Spleen (tissue), 11 donors: ENCODE results near the gene NECTIN1. TPM values are rescaled to one million over a fixed set of nuclear protein-coding genes. Genes with fewer than 3 reads are reported as not detected.

Experiments
- DNase-seq: peaks from one replicate; pipeline ENCODE4 v3.0.0-alpha.2; 2020
- H3K27ac ChIP-seq, 8 donors: fragments of 200-600 bp; sonication (generic) in 7 of 8; 1 replicate in 4 of 8; 2 replicates in 4 of 8; pipeline versions ENCODE4 v1.5.0 to v1.8.0; 2016 to 2021; ENCODE audit warnings: inconsistent platforms in 4 of 8, mild to moderate bottlenecking in 4 of 8, moderate library complexity in 1 of 8
- H3K27me3 ChIP-seq, 7 donors: fragments of 200-600 bp; sonication (generic) in 6 of 7; replicated peaks in 1 of 7; 1 replicate in 4 of 7; 2 replicates in 3 of 7; pipeline versions ENCODE4 v1.5.0 to v1.8.0; 2016 to 2021; ENCODE audit warnings: inconsistent platforms in 3 of 7, mild to moderate bottlenecking in 1 of 7
- H3K36me3 ChIP-seq, 6 donors: fragments of 200-600 bp; sonication (generic) in 5 of 6; 1 replicate in 4 of 6; 2 replicates in 2 of 6; pipeline versions ENCODE4 v1.5.0 to v1.8.0; 2016 to 2021; ENCODE audit warnings: inconsistent platforms in 2 of 6
- H3K4me1 ChIP-seq, 6 donors: fragments of 200-600 bp; sonication (generic) in 5 of 6; 1 replicate in 3 of 6; 2 replicates in 3 of 6; pipeline versions ENCODE4 v1.5.0 to v1.8.0; 2016 to 2021; ENCODE audit warnings: inconsistent platforms in 3 of 6
- H3K4me3 ChIP-seq, 8 donors: fragments of 200-600 bp; sonication (generic) in 7 of 8; 1 replicate in 4 of 8; 2 replicates in 4 of 8; pipeline versions ENCODE4 v1.5.0 to v1.8.0; 2016 to 2021; ENCODE audit warnings: inconsistent platforms in 4 of 8, mild to moderate bottlenecking in 4 of 8, moderate library complexity in 2 of 8
- H3K9me3 ChIP-seq, 8 donors: fragments of 200-600 bp; sonication (generic) in 7 of 8; 1 replicate in 4 of 8; 2 replicates in 4 of 8; pipeline versions ENCODE4 v1.5.0 to v1.8.0; 2016 to 2021; ENCODE audit warnings: inconsistent platforms in 4 of 8
- CTCF ChIP-seq, 11 experiments: fragments of 200-600 bp in 7 of 11; fragments of 450-650 bp in 4 of 11; sonication (generic) in 4 of 11; IDR thresholded peaks in 8 of 11; conservative IDR thresholded peaks in 3 of 11; 1 replicate in 7 of 11; 2 replicates in 4 of 11; pipeline versions ENCODE4 v1.4.0 to v1.8.0; 2016 to 2021; ENCODE audit warnings: antibody characterized with exemption in 11 of 11, inconsistent platforms in 4 of 11, mild to moderate bottlenecking in 1 of 11
- POLR2A ChIP-seq, 3 donors: fragments of 450-650 bp; IDR thresholded peaks; one replicate each; pipeline ENCODE4 v1.5.1; 2017; ENCODE audit warnings: antibody characterized with exemption in 3 of 3, mild to moderate bottlenecking in 1 of 3
- POLR2AphosphoS5 ChIP-seq, 3 donors: sonication (generic); formaldehyde crosslinking; IDR thresholded peaks; one replicate each; pipeline ENCODE4 v1.5.1; 2017; ENCODE audit warnings: antibody characterized with exemption in 3 of 3
- WGBS, 5 donors: extraction: QIAGEN DNeasy Blood & Tissue Kit in 3 of 5; methylation state at CpG; one replicate each; pipeline versions ENCODE4 v1.1.5 to v1.1.7; 2013 to 2018; 5-methylcytosine and 5-hydroxymethylcytosine counted together
- intact Hi-C: fragments of 100-400 bp; cut with DNase I; formaldehyde crosslinking; loops from one replicate; pipeline ENCODE4 v1.15.0; 2023; ENCODE audit warnings: low total_unique reads
- polyA plus RNA-seq, 3 donors: library from polyadenylated mRNA; stranded (reverse); fragments of 200-250 nt; gene quantifications; one replicate each; pipeline ENCODE4 v1.2.1, GENCODE V29; 2013
- total RNA-seq, 7 donors: library from RNA; depleted of rRNA in 3 of 7; stranded (reverse); fragments of >200 nt in 3 of 7; fragmentation: NEBNext Ultra II Directional in 4 of 7; extraction: Animal tissue kit (Norgen Biotek cat#: 25700) in 4 of 7; gene quantifications; one replicate each; pipeline versions ENCODE4 v1.1.0 to v1.2.1, GENCODE V29; 2016 to 2021
- donor health status: healthy with polysubstance abuse.
- donor health status: DM: no; HTN: no; CAD: no; lungs with moderate emphysema.
- donor health status: DM: no; HTN: no; CAD: no.
- donor health status: Bipolar disorder and iron deficiency.
- donor health status: healthy.
- donor health status: DM: no; HTN: no; CAD: no.
- donor health status: DM: yes; HTN: yes; CAD: no.

NECTIN1 gene
- total and polyA plus RNA-seq, 10 donors: 0.67 to 16.2 (median 5.8) TPM

GRCh38 chr11:119709638-119710346, 19.2 kb downstream of the NECTIN1 start:
- TF ChIP-seq POLR2AphosphoS5 (IDR thresholded peaks at IDR 0.05) (peak in 1 of 3 donors; percentile 15), POLR2A (IDR thresholded peaks at IDR 0.05) (no peak)
- Histone ChIP-seq H3K4me3 (no peak overlapping the region), H3K27ac (peak overlapping the region in 4 of 8 donors; percentile 40 to 51 (median 47)), H3K27me3 (peaks cover 0 to 13% (median 0%) of the 10 kb centered on the region in 7 donors), H3K36me3 (no peaks in the 10 kb centered on the region), H3K9me3 (no peaks in the 10 kb centered on the region), H3K4me1 (peaks cover 0 to 51% (median 18%) of the 10 kb centered on the region in 6 donors)
- WGBS, 5 donors: 46 to 57% (median 51%) methylated on average over 22 of the region's 22 CpGs
- peak; percentile 65 for DNase-seq
- intact Hi-C loops: no loop called here

GRCh38 chr11:119709171-119709570, 19.8 kb downstream of the NECTIN1 start:
- no peak for TF ChIP-seq POLR2A (IDR thresholded peaks at IDR 0.05)
- TF ChIP-seq POLR2AphosphoS5 (IDR thresholded peaks at IDR 0.05): no peak
- TF ChIP-seq CTCF (IDR thresholded peaks at IDR 0.05 in 8 of 11, conservative IDR thresholded peaks at IDR 0.05 in 3 of 11): no peak
- intact Hi-C loops: no loop called here
- Histone ChIP-seq H3K27ac (peak overlapping the region in 5 of 8 donors; percentile 13 to 51 (median 44)), H3K4me3 (no peak overlapping the region), H3K4me1 (peaks cover 0 to 49% (median 18%) of the 10 kb centered on the region in 6 donors), H3K36me3 (no peaks in the 10 kb centered on the region), H3K9me3 (no peaks in the 10 kb centered on the region), H3K27me3 (peaks cover 0 to 13% (median 0%) of the 10 kb centered on the region in 7 donors)
- DNase-seq: no peak
- 45 to 55% (median 52%) methylated on average over 9 of the region's 9 CpGs for WGBS, 5 donors

- H3K9me3 ChIP-seq: no peaks in the 10 kb centered on the region
- intact Hi-C loops: no loop called here
- peaks cover 0 to 43% (median 16%) of the 10 kb centered on the region in 6 donors for H3K4me1 ChIP-seq
- no peak overlapping the region for H3K4me3 ChIP-seq
- TF ChIP-seq POLR2AphosphoS5 (IDR thresholded peaks at IDR 0.05) (no peak), POLR2A (IDR thresholded peaks at IDR 0.05) (no peak), CTCF (IDR thresholded peaks at IDR 0.05 in 8 of 11, conservative IDR thresholded peaks at IDR 0.05 in 3 of 11) (no peak)
- peaks cover 0 to 13% (median 0%) of the 10 kb centered on the region in 7 donors for H3K27me3 ChIP-seq
- 73 to 81% (median 79%) methylated on average over 9 of the region's 9 CpGs for WGBS, 5 donors
- H3K36me3 ChIP-seq: no peaks in the 10 kb centered on the region
- no peak overlapping the region for H3K27ac ChIP-seq
- no peak for DNase-seq
These were observed 20.6 kb downstream of the NECTIN1 start for GRCh38 chr11:119708384-119708783.

- Histone ChIP-seq H3K27ac (no peak overlapping the region), H3K9me3 (no peaks in the 10 kb centered on the region), H3K36me3 (no peaks in the 10 kb centered on the region), H3K27me3 (peaks cover 0 to 13% (median 0%) of the 10 kb centered on the region in 7 donors), H3K4me3 (no peak overlapping the region), H3K4me1 (peaks cover 0 to 36% (median 15%) of the 10 kb centered on the region in 6 donors)
- 64 to 96% (median 73%) methylated on average over 2 of the region's 2 CpGs for WGBS, 5 donors
- no peak for DNase-seq
- intact Hi-C loops: no loop called here
- TF ChIP-seq CTCF (IDR thresholded peaks at IDR 0.05 in 8 of 11, conservative IDR thresholded peaks at IDR 0.05 in 3 of 11) (no peak), POLR2AphosphoS5 (IDR thresholded peaks at IDR 0.05) (no peak), POLR2A (IDR thresholded peaks at IDR 0.05) (no peak)
These were observed 22.1 kb downstream of the NECTIN1 start for GRCh38 chr11:119706887-119707286.
